ENCODE data around the gene ZNF627.

The ZNF627 gene

GRCh38 chr19:11576227-11576626 is 21.1 kb upstream of the ZNF627 start:
- H3K36me3 ChIP-seq (ENCODE audit: control insufficient read depth in 2 of 2, insufficient read depth in 1 of 2, low read length in 2 of 2): no peaks in the 10 kb centered on the region
- H3K4me3 ChIP-seq (ENCODE audit: low read depth, low read length): no peak overlapping the region
- CTCF ChIA-PET: interaction anchor here (0.6 to 1.2 kb wide), 2 partner anchors 16 to 132 kb away, joined by 3 to 6 read pairs; no protein-coding TSS in a partner anchor
- TF ChIP-seq ZNF639 (tag by site-specific recombination; IDR thresholded peaks at IDR 0.05): no peak
- no peak for TF ChIP-seq SCRT2 (tag by site-specific recombination; IDR thresholded peaks at IDR 0.05)
- TF ChIP-seq HOXD13 (CRISPR knock-in tag; IDR thresholded peaks at IDR 0.05; ENCODE audit: borderline replicate concordance): no peak
- no peak for TF ChIP-seq ZNF19 (tag by site-specific recombination; IDR thresholded peaks at IDR 0.05; ENCODE audit: low read depth)
- no peak for TF ChIP-seq OSR2 (tag by site-specific recombination; IDR thresholded peaks at IDR 0.05)
- TF ChIP-seq ZNF354C (tag by site-specific recombination; IDR thresholded peaks at IDR 0.05; ENCODE audit: borderline replicate concordance, low read depth): no peak
- no peak for TF ChIP-seq ZNF155 (tag by site-specific recombination; IDR thresholded peaks at IDR 0.05)
- TF ChIP-seq ZNF677 (tag by site-specific recombination; IDR thresholded peaks at IDR 0.05): no peak
- H3K9me3 ChIP-seq (ENCODE audit: control insufficient read depth, insufficient read depth, low read depth, low read length): no peaks in the 10 kb centered on the region
- no peaks in the 10 kb centered on the region for H3K4me1 ChIP-seq (ENCODE audit: control insufficient read depth, insufficient read depth, low read length)
- H3K27ac ChIP-seq (ENCODE audit: extremely low read depth, low read depth, low read length): no peak overlapping the region
- POLR2A ChIA-PET: interaction anchor here (1.2 kb wide), 1 partner anchor 17 kb away, joined by 6 read pairs; the partner anchor contains the start of gene ELOF1

- H3K9me3 ChIP-seq (ENCODE audit: control insufficient read depth, insufficient read depth, low read depth, low read length): no peaks in the 10 kb centered on the region
- no peak within 1 kb of the TSS for H3K27ac ChIP-seq (ENCODE audit: extremely low read depth, low read depth, low read length)
- H3K36me3 ChIP-seq (ENCODE audit: control insufficient read depth in 2 of 2, insufficient read depth in 1 of 2, low read length in 2 of 2): no peaks in the 10 kb centered on the region
- no peaks in the 10 kb centered on the region for H3K4me1 ChIP-seq (ENCODE audit: control insufficient read depth, insufficient read depth, low read length)
- ChIA-PET POLR2A (interaction anchor here (0.5 to 0.6 kb wide), 3 partner anchors 16 to 38 kb away, joined by 3 read pairs; no protein-coding TSS in a partner anchor), CTCF (interaction anchor here (0.7 to 1.4 kb wide), 3 partner anchors 15 to 367 kb away, joined by 3 to 4 read pairs (median 3); no protein-coding TSS in a partner anchor)
- no peak within 1 kb of the TSS for H3K4me3 ChIP-seq (ENCODE audit: low read depth, low read length)
- TF ChIP-seq ZNF112 (tag by site-specific recombination; IDR thresholded peaks at IDR 0.05) (no peak), ATF2 (tag by site-specific recombination; IDR thresholded peaks at IDR 0.05; ENCODE audit: low read depth) (no peak), ZNF341 (tag by site-specific recombination; IDR thresholded peaks at IDR 0.05; ENCODE audit: low read depth) (peak; percentile 65), ZNF26 (tag by site-specific recombination; IDR thresholded peaks at IDR 0.05) (no peak), GLI4 (tag by site-specific recombination; IDR thresholded peaks at IDR 0.05) (no peak), ZFHX2 (tag by site-specific recombination; conservative IDR thresholded peaks at IDR 0.05) (peak; percentile 51), ZNF24 (tag by site-specific recombination; IDR thresholded peaks at IDR 0.05) (no peak), ZSCAN23 (tag by site-specific recombination; IDR thresholded peaks at IDR 0.05) (no peak), ZNF658 (tag by site-specific recombination; IDR thresholded peaks at IDR 0.05) (no peak), ZNF530 (tag by site-specific recombination; IDR thresholded peaks at IDR 0.05; ENCODE audit: low read depth) (no peak), ZNF670 (tag by site-specific recombination; IDR thresholded peaks at IDR 0.05; ENCODE audit: low read depth) (no peak), HOXD13 (CRISPR knock-in tag; IDR thresholded peaks at IDR 0.05; ENCODE audit: borderline replicate concordance) (no peak), ZNF324 (tag by site-specific recombination; IDR thresholded peaks at IDR 0.05) (no peak), WT1 (tag by site-specific recombination; IDR thresholded peaks at IDR 0.05) (no peak), ZNF426 (tag by site-specific recombination; IDR thresholded peaks at IDR 0.05) (no peak)
Measured at GRCh38 chr19:11577451-11578257, 19.6 kb upstream of the ZNF627 start, which contains the start of gene ACP5. Gene ACP5, minus strand, starts transcription at chr19:11577645. Its CDS starts 328 bp downstream, at chr19:11577317.
